GM12878 (cell line): ENCODE data around the gene PDGFA. TPM values are rescaled to one million over a fixed set of nuclear protein-coding genes. Genes with fewer than 3 reads are reported as not detected.

Experiments
- ATAC-seq: fragments of 200-7000 bp; cut with Tn5 transposase; 3 replicates; pipeline ENCODE4 v1.9.1; 2020; ENCODE audit warnings: mild to moderate bottlenecking, moderate library complexity
- BruUV-seq: library from RNA; stranded (reverse); fragments of 400-500 nt; replicated peaks from 2 replicates; lab custom pipeline; 2021; lab: Mats Ljungman, UMichigan
- CTCF ChIA-PET: fragments of 300-600 bp; sonication (Branson Sonifier 250); formaldehyde crosslinking; extraction: SDS; loops from one replicate; lab custom pipeline; 2021; ENCODE audit warnings: inconsistent platforms; lab: Yijun Ruan, JAX
- POLR2A ChIA-PET: fragments of 350-600 bp; formaldehyde crosslinking; extraction: SDS; loops from one replicate; lab custom pipeline; 2021; ENCODE audit warnings: inconsistent platforms; lab: Charles Lee
- RAD21 ChIA-PET: fragments of 300-600 bp; sonication (Branson Sonifier 250); formaldehyde crosslinking; loops from one replicate; lab custom pipeline; 2023; ENCODE audit warnings: antibody characterized with exemption; ENCODE audit not compliant: unreplicated experiment; lab: Charles Lee
- SMC1A ChIA-PET: fragments of 300-600 bp; sonication (Branson Sonifier 250); formaldehyde crosslinking; loops from one replicate; lab custom pipeline; 2023; ENCODE audit not compliant: unreplicated experiment, uncharacterized antibody; lab: Charles Lee
- DNase-seq: peaks from one replicate; pipeline ENCODE4 v3.0.0-alpha.2; 2011; ENCODE audit warnings: low read depth, low spot score
- FAIRE-seq: peaks from 3 replicates; lab custom pipeline; 2011; peaks lifted over from hg19 to GRCh38; lab: Jason Lieb, UNC
- H2AFZ ChIP-seq: 2 replicates; pipeline ENCODE4 v1.6.0; 2011; ENCODE audit warnings: low read depth, low read length, control low read depth; ENCODE audit not compliant: control insufficient read depth
- H3K27ac ChIP-seq: 2 replicates; pipeline ENCODE4 v1.5.1; 2011; ENCODE audit warnings: control low read depth; ENCODE audit not compliant: control insufficient read depth, insufficient read depth
- H3K27me3 ChIP-seq, 2 experiments: replicated peaks in 1 of 2; 2 replicates each; pipeline versions ENCODE4 v1.6.0 to v1.6.1; 2011; ENCODE audit warnings: low read length in 1 of 2; ENCODE audit not compliant: control insufficient read depth in 2 of 2, insufficient read depth in 2 of 2
- H3K36me3 ChIP-seq, 2 experiments: 2 replicates each; pipeline ENCODE4 v1.5.1; 2011; ENCODE audit warnings: low read length in 1 of 2; ENCODE audit not compliant: control insufficient read depth in 2 of 2, insufficient read depth in 2 of 2
- H3K4me1 ChIP-seq: 2 replicates; pipeline ENCODE4 v1.6.1; 2011; ENCODE audit warnings: mild to moderate bottlenecking, low read length, moderate library complexity, mixed read lengths; ENCODE audit not compliant: control insufficient read depth, insufficient read depth
- H3K4me2 ChIP-seq: 2 replicates; pipeline ENCODE4 v1.6.0; 2011; ENCODE audit warnings: control low read depth; ENCODE audit not compliant: control insufficient read depth, insufficient read depth
- H3K4me3 ChIP-seq: fragments of 200-600 bp; sonication (generic); 2 replicates; pipeline ENCODE4 v1.5.1; 2016
- H3K79me2 ChIP-seq: 2 replicates; pipeline ENCODE4 v1.6.0; 2011; ENCODE audit warnings: low read length; ENCODE audit not compliant: control insufficient read depth, insufficient read depth
- H3K9ac ChIP-seq: 2 replicates; pipeline ENCODE4 v1.8.0; 2011; ENCODE audit warnings: low read length, control low read depth, mixed read lengths; ENCODE audit not compliant: control insufficient read depth, insufficient read depth
- H3K9me3 ChIP-seq: replicated peaks from 3 replicates; pipeline ENCODE4 v1.5.1; 2011; ENCODE audit warnings: mild to moderate bottlenecking, low read length; ENCODE audit not compliant: control insufficient read depth, insufficient read depth
- H4K20me1 ChIP-seq: 2 replicates; pipeline ENCODE4 v1.6.0; 2011; ENCODE audit not compliant: control insufficient read depth, insufficient read depth
- EP300 ChIP-seq, 2 experiments: fragments of 150-350 bp in 1 of 2; IDR thresholded peaks; 2 replicates each; pipeline ENCODE4 v1.6.1; 2011 to 2012; ENCODE audit warnings: low read depth in 2 of 2, low read length in 2 of 2, borderline replicate concordance in 1 of 2, improper control_type of control experiment in 1 of 2, inconsistent platforms in 1 of 2; ENCODE audit not compliant: control insufficient read depth in 1 of 2
- ESRRA ChIP-seq: IDR thresholded peaks from 2 replicates; pipeline ENCODE4 v1.6.1; 2012; ENCODE audit warnings: mild to moderate bottlenecking, low read length, improper control_type of control experiment
- IRF4 ChIP-seq: IDR thresholded peaks from 2 replicates; pipeline ENCODE4 v1.6.1; 2011; ENCODE audit warnings: low read depth, low read length
- KDM1A ChIP-seq: fragments of 200-600 bp; sonication (generic); IDR thresholded peaks from 2 replicates; pipeline ENCODE4 v1.6.1; 2016; ENCODE audit warnings: borderline replicate concordance
- MTA2 ChIP-seq: fragments of 450-650 bp; IDR thresholded peaks from 2 replicates; pipeline ENCODE4 v1.6.1; 2016; ENCODE audit warnings: low read depth, mild to moderate bottlenecking, moderate library complexity
- NFIC ChIP-seq: IDR thresholded peaks from 2 replicates; pipeline ENCODE4 v1.6.1; 2012; ENCODE audit warnings: low read depth, mild to moderate bottlenecking, inconsistent platforms, low read length, moderate library complexity
- NFXL1 ChIP-seq: fragments of 450-650 bp; IDR thresholded peaks from 2 replicates; pipeline ENCODE4 v1.6.1; 2017; ENCODE audit warnings: antibody characterized with exemption, mild to moderate bottlenecking, borderline replicate concordance
- RBBP5 ChIP-seq: fragments of 200-600 bp; sonication (generic); conservative IDR thresholded peaks from 2 replicates; pipeline ENCODE4 v1.6.1; 2016
- STAT3 ChIP-seq: IDR thresholded peaks from 2 replicates; pipeline ENCODE4 v1.6.1; 2011; ENCODE audit warnings: low read depth, low read length, improper control_type of control experiment
- SUPT20H ChIP-seq: IDR thresholded peaks from 2 replicates; pipeline ENCODE4 v1.6.1; 2011; ENCODE audit warnings: low read depth, mild to moderate bottlenecking, low read length, moderate library complexity, borderline replicate concordance; ENCODE audit not compliant: control insufficient read depth
- WGBS: methylation state at CpG from one replicate; pipeline ENCODE4 v1.1.6; 2016; ENCODE audit warnings: low lambda C conversion rate; ENCODE audit not compliant: insufficient replicate concordance, insufficient coverage; ENCODE audit errors: missing lambda C conversion rate; 5-methylcytosine and 5-hydroxymethylcytosine counted together
- in situ Hi-C: fragments of 300-500 bp; cut with MboI; formaldehyde crosslinking; loops from 9 replicates; pipeline ENCODE4 v1.14.3; 2018; ENCODE audit warnings: mixed read lengths
- intact Hi-C: fragments of 100-400 bp; cut with micrococcal nuclease; formaldehyde crosslinking; loops from one replicate; pipeline ENCODE4 v1.14.2; 2022; ENCODE audit not compliant: unreplicated experiment
- polyA plus RNA-seq, 11 experiments: library from polyadenylated mRNA; depleted of rRNA in 4 of 11; unstranded in 6 of 11; stranded (reverse) in 5 of 11; fragments of >200 nt; fragmentation: Nextera tagmentation in 4 of 11; fragmentation: Illumina TruSeq in 1 of 11; extraction: Ambion mirVana in 4 of 11; extraction: Trizol in 1 of 11; gene quantifications; 1 replicate in 1 of 11; 2 replicates in 10 of 11; pipeline versions ENCODE4 v1.2.1 to v1.2.3, GENCODE V29; 2011 to 2016; ENCODE audit warnings: inconsistent platforms in 2 of 11, missing spikeins in 2 of 11, low read depth in 1 of 11
- total RNA-seq, 4 experiments: library from RNA; depleted of rRNA in 3 of 4; stranded (reverse); fragments of >200 nt in 3 of 4; fragmentation: Illumina TruSeq in 1 of 4; extraction: Trizol in 1 of 4; gene quantifications; 2 replicates each; pipeline versions ENCODE4 v1.2.1 to v1.2.3, GENCODE V29; 2013 to 2021
- TF ChIP-seq, protein P1 (sequence below): fragments of 450-650 bp; IDR thresholded peaks from 2 replicates; pipeline ENCODE4 v1.6.1; 2017; ENCODE audit warnings: borderline replicate concordance
- TF ChIP-seq, protein P2 (sequence below): fragments of 450-650 bp; IDR thresholded peaks from 2 replicates; pipeline ENCODE4 v1.6.1; 2014; ENCODE audit warnings: mild to moderate bottlenecking
- TF ChIP-seq, protein P3 (sequence below): fragments of 450-650 bp; formaldehyde crosslinking; IDR thresholded peaks from 2 replicates; pipeline ENCODE4 v1.5.0; 2022; ENCODE audit warnings: mild to moderate bottlenecking, missing genetic modification characterization
- TF ChIP-seq, protein P4 (sequence below): fragments of 450-650 bp; conservative IDR thresholded peaks from 2 replicates; pipeline ENCODE4 v1.6.1; 2017; ENCODE audit warnings: mild to moderate bottlenecking, moderate library complexity

PDGFA gene
- total and polyA plus RNA-seq, 10 of the 15 experiments (the other 5 are each of a cell fraction or from before 2014, with no cell fraction given) = 2.5 to 10.0 (median 5.6) TPM

DNA sequence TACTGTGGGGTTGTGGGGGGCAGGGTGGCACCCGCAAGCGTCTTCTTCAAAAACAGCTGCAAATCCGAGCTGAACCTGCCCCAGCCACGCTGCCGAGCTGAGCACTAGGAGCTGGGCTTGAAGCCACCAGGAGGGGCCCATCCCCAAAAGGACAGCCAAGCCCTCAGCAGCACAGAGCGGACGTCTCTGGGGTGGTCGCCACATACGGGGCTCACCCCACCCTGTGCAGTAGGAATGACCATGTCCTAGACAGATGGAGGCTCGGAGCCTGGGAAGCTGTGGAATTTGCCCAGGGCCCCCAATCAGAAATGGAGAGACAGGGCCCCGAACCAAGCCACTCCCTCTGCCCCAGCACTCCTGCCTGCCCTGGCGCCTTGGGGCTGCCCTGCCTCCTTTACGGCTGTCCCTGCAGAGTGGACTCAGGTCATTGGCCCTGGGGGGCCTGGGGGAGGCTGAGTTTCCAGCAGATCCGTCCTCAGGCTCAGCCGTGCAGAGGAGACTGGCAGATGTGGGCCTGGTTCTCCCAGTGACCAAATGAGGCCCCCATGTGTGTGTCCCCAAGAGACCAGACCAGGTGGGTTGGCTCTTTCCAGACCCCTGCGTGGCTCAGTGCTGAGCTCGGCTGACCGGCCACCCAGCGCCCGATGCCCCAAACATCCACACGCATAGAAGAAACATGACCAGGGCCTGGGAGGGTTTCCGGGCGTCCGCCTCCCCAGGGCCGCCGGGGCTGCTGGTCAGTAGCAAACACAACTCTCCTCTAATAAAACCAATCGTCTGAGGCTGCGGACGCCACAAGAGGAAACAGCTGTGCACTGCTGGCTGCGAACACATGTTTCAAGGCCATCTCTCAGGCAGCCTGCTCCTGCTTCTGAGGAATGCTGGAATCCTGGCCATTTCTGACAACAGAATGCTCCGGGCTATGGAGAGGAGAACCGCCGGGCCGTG lies 54.9 kb downstream of the PDGFA start:
- ChIA-PET CTCF (no interaction called here), POLR2A (no interaction called here), RAD21 (no interaction called here), SMC1A (no interaction called here)
- in situ Hi-C loops (no loop called here), intact Hi-C loops (no loop called here)
- DNase-seq = no peak
- no peak for FAIRE-seq
- BruUV-seq = no TSS peak
- no peak overlapping the region for H3K9ac ChIP-seq
- no peaks in the 10 kb centered on the region for H3K4me1 ChIP-seq
- 74% methylated on average over 34 of the region's 34 CpGs for WGBS
- no peak overlapping the region for H3K4me2 ChIP-seq
- no peaks in the 10 kb centered on the region for H4K20me1 ChIP-seq
- no peaks in the 10 kb centered on the region for H3K79me2 ChIP-seq
- TF ChIP-seq, protein P1, sequence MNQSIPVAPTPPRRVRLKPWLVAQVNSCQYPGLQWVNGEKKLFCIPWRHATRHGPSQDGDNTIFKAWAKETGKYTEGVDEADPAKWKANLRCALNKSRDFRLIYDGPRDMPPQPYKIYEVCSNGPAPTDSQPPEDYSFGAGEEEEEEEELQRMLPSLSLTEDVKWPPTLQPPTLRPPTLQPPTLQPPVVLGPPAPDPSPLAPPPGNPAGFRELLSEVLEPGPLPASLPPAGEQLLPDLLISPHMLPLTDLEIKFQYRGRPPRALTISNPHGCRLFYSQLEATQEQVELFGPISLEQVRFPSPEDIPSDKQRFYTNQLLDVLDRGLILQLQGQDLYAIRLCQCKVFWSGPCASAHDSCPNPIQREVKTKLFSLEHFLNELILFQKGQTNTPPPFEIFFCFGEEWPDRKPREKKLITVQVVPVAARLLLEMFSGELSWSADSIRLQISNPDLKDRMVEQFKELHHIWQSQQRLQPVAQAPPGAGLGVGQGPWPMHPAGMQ = no peak
- no peak for TF ChIP-seq MTA2
- no peak for TF ChIP-seq NFXL1
- no peak for TF ChIP-seq SUPT20H
- no peak for TF ChIP-seq EP300 (IDR thresholded peaks at IDR 0.05; ENCODE audit: borderline replicate concordance in 1 of 2, control insufficient read depth in 1 of 2, low read depth in 2 of 2, low read length in 2 of 2)
- TF ChIP-seq ESRRA = no peak
- TF ChIP-seq KDM1A = no peak
- TF ChIP-seq, protein P2, sequence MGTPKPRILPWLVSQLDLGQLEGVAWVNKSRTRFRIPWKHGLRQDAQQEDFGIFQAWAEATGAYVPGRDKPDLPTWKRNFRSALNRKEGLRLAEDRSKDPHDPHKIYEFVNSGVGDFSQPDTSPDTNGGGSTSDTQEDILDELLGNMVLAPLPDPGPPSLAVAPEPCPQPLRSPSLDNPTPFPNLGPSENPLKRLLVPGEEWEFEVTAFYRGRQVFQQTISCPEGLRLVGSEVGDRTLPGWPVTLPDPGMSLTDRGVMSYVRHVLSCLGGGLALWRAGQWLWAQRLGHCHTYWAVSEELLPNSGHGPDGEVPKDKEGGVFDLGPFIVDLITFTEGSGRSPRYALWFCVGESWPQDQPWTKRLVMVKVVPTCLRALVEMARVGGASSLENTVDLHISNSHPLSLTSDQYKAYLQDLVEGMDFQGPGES = no peak
- TF ChIP-seq, protein P3, sequence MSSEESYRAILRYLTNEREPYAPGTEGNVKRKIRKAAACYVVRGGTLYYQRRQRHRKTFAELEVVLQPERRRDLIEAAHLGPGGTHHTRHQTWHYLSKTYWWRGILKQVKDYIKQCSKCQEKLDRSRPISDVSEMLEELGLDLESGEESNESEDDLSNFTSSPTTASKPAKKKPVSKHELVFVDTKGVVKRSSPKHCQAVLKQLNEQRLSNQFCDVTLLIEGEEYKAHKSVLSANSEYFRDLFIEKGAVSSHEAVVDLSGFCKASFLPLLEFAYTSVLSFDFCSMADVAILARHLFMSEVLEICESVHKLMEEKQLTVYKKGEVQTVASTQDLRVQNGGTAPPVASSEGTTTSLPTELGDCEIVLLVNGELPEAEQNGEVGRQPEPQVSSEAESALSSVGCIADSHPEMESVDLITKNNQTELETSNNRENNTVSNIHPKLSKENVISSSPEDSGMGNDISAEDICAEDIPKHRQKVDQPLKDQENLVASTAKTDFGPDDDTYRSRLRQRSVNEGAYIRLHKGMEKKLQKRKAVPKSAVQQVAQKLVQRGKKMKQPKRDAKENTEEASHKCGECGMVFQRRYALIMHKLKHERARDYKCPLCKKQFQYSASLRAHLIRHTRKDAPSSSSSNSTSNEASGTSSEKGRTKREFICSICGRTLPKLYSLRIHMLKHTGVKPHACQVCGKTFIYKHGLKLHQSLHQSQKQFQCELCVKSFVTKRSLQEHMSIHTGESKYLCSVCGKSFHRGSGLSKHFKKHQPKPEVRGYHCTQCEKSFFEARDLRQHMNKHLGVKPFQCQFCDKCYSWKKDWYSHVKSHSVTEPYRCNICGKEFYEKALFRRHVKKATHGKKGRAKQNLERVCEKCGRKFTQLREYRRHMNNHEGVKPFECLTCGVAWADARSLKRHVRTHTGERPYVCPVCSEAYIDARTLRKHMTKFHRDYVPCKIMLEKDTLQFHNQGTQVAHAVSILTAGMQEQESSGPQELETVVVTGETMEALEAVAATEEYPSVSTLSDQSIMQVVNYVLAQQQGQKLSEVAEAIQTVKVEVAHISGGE (CRISPR knock-in tag) = no peak
- no peak for TF ChIP-seq RBBP5
- TF ChIP-seq, protein P4, sequence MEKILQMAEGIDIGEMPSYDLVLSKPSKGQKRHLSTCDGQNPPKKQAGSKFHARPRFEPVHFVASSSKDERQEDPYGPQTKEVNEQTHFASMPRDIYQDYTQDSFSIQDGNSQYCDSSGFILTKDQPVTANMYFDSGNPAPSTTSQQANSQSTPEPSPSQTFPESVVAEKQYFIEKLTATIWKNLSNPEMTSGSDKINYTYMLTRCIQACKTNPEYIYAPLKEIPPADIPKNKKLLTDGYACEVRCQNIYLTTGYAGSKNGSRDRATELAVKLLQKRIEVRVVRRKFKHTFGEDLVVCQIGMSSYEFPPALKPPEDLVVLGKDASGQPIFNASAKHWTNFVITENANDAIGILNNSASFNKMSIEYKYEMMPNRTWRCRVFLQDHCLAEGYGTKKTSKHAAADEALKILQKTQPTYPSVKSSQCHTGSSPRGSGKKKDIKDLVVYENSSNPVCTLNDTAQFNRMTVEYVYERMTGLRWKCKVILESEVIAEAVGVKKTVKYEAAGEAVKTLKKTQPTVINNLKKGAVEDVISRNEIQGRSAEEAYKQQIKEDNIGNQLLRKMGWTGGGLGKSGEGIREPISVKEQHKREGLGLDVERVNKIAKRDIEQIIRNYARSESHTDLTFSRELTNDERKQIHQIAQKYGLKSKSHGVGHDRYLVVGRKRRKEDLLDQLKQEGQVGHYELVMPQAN = no peak
- TF ChIP-seq IRF4 = no peak
- no peak for TF ChIP-seq STAT3
- TF ChIP-seq NFIC = no peak
- ATAC-seq = no peak
- H3K27ac ChIP-seq = no peak overlapping the region
- H3K36me3 ChIP-seq = no peaks in the 10 kb centered on the region
- H3K27me3 ChIP-seq = no peaks in the 10 kb centered on the region
- H2AFZ ChIP-seq = no peak overlapping the region
- no peak overlapping the region for H3K4me3 ChIP-seq
- H3K9me3 ChIP-seq = no peaks in the 10 kb centered on the region; the same call in 2 of the 3 replicates
